NCI-H345 (cell line): ENCODE measurements around the gene CSHL1.

Experiments
- DNase-seq: peaks from one replicate; lab custom pipeline; 2025; lab: John Stamatoyannopoulos, UW

The CSHL1 gene

GRCh38 chr17:63911041-63911635, at the start of gene CSHL1:
CSHL1 (minus strand) TSS chr17:63911258; CDS start chr17:63911196, 62 bp downstream.
- DNase-seq = no peak

- DNase-seq = no peak
Observed at GRCh38 chr17:63960430-63960829, 49.4 kb upstream of the CSHL1 start.

- DNase-seq = peak; percentile 37
Observed at GRCh38 chr17:63960006-63960405, 48.9 kb upstream of the CSHL1 start.

- no peak for DNase-seq
Observed at GRCh38 chr17:63956296-63956920, 45.4 kb upstream of the CSHL1 start.

- DNase-seq = no peak
Observed at GRCh38 chr17:63955791-63956190, 44.7 kb upstream of the CSHL1 start.

GRCh38 chr17:63955232-63955631, 44.2 kb upstream of the CSHL1 start:
- DNase-seq = no peak

GRCh38 chr17:63954402-63955063, 43.5 kb upstream of the CSHL1 start:
- peak; percentile 17 for DNase-seq

GRCh38 chr17:63950940-63951907, 40.2 kb upstream of the CSHL1 start:
- no peak for DNase-seq

GRCh38 chr17:63949576-63950250, 38.7 kb upstream of the CSHL1 start:
- DNase-seq = no peak

- DNase-seq = no peak
Observed at GRCh38 chr17:63948521-63948920, 37.5 kb upstream of the CSHL1 start.

GRCh38 chr17:63947711-63948330, 36.8 kb upstream of the CSHL1 start:
- DNase-seq = no peak

- peak; percentile 26 for DNase-seq
Observed at GRCh38 chr17:63946440-63947363, 35.6 kb upstream of the CSHL1 start.

- no peak for DNase-seq
Observed at GRCh38 chr17:63945784-63946439, 34.9 kb upstream of the CSHL1 start.

GRCh38 chr17:63944736-63945499, 33.9 kb upstream of the CSHL1 start:
- DNase-seq = no peak

GRCh38 chr17:63943745-63944144, 32.7 kb upstream of the CSHL1 start:
- DNase-seq = no peak

- DNase-seq = no peak
Observed at GRCh38 chr17:63942309-63942985, 31.4 kb upstream of the CSHL1 start.

- no peak for DNase-seq
Observed at GRCh38 chr17:63941751-63942150, 30.7 kb upstream of the CSHL1 start.

GRCh38 chr17:63941162-63941561, 30.1 kb upstream of the CSHL1 start:
- DNase-seq = no peak
